K562 (cell line): Measurements from ENCODE around the gene ANAPC16. TPM values are rescaled to one million over a fixed set of nuclear protein-coding genes. Genes with fewer than 3 reads are reported as not detected.
A peak's percentile ranks its signal among the peaks of the same experiment; 100 is the strongest.

ENCODE experiments used
- HEY1 ChIP-seq: fragments of 250-450 bp; sonication (Bioruptor Pico); IDR thresholded peaks from 2 replicates; pipeline ENCODE4 v1.5.0; 2020; ENCODE audit warnings: mild to moderate bottlenecking, moderate library complexity, borderline replicate concordance
- HSF4 ChIP-seq: fragments of 250-450 bp; sonication (Bioruptor Pico); IDR thresholded peaks from 2 replicates; pipeline ENCODE4 v2.1.2; 2022; ENCODE audit warnings: mild to moderate bottlenecking, moderate library complexity, borderline replicate concordance
- IFI16 ChIP-seq: fragments of 250-450 bp; sonication (Bioruptor Pico); IDR thresholded peaks from 2 replicates; pipeline ENCODE4 v2.1.2; 2022; ENCODE audit warnings: mild to moderate bottlenecking, inconsistent platforms
- JUND ChIP-seq, 2 experiments: IDR thresholded peaks; 2 replicates in 1 of 2; 3 replicates in 1 of 2; pipeline ENCODE4 v1.6.1; 2011; ENCODE audit warnings: borderline replicate concordance in 2 of 2, low read depth in 2 of 2, low read length in 2 of 2, improper control_type of control experiment in 1 of 2, missing biosample characterization in 1 of 2, missing genetic modification characterization in 1 of 2, missing genetic modification reagents in 1 of 2
- NCOA1 ChIP-seq: fragments of 450-650 bp; IDR thresholded peaks from 2 replicates; pipeline ENCODE4 v1.6.1; 2016; ENCODE audit warnings: low read depth
- PHB2 ChIP-seq: fragments of 450-650 bp; IDR thresholded peaks from 2 replicates; pipeline ENCODE4 v1.6.1; 2017; ENCODE audit warnings: low read depth
- PML ChIP-seq: IDR thresholded peaks from 2 replicates; pipeline ENCODE4 v1.6.1; 2012; ENCODE audit warnings: low read length, inconsistent platforms
- PPARD ChIP-seq: fragments of 250-450 bp; sonication (Bioruptor Pico); IDR thresholded peaks from 2 replicates; pipeline ENCODE4 v1.8.0; 2022; ENCODE audit warnings: inconsistent platforms, mild to moderate bottlenecking, moderate library complexity
- SP2 ChIP-seq: IDR thresholded peaks from 2 replicates; pipeline ENCODE4 v1.6.1; 2011; ENCODE audit warnings: mild to moderate bottlenecking, low read depth, low read length, moderate library complexity; ENCODE audit not compliant: poor library complexity, severe bottlenecking; ENCODE audit errors: extremely low read depth
- TAF15 ChIP-seq: fragments of 200-400 bp; formaldehyde crosslinking; IDR thresholded peaks from 2 replicates; pipeline ENCODE4 v1.6.1; 2017; ENCODE audit warnings: mild to moderate bottlenecking, low read depth, low read length, moderate library complexity
- TCF3 ChIP-seq: sonication (generic); formaldehyde crosslinking; IDR thresholded peaks from 2 replicates; pipeline ENCODE4 v1.4.0; 2020; ENCODE audit warnings: mild to moderate bottlenecking, missing genetic modification reagents
- TCF7 ChIP-seq: sonication (generic); IDR thresholded peaks from 2 replicates; pipeline ENCODE4 v1.6.1; 2016; ENCODE audit warnings: antibody characterized with exemption, borderline replicate concordance
- TFAP4 ChIP-seq: sonication (generic); formaldehyde crosslinking; IDR thresholded peaks from 2 replicates; pipeline ENCODE4 v1.8.0; 2022; ENCODE audit warnings: missing genetic modification reagents, mild to moderate bottlenecking, moderate library complexity, borderline replicate concordance
- ZNF165 ChIP-seq: fragments of 250-450 bp; sonication (Bioruptor Pico); IDR thresholded peaks from 2 replicates; pipeline ENCODE4 v1.4.0; 2020; ENCODE audit warnings: borderline replicate concordance
- ZNF212 ChIP-seq: fragments of 450-650 bp; formaldehyde crosslinking; IDR thresholded peaks from 2 replicates; pipeline ENCODE4 v1.4.0; 2020; ENCODE audit warnings: mild to moderate bottlenecking
- ZNF431 ChIP-seq: sonication (generic); formaldehyde crosslinking; IDR thresholded peaks from 2 replicates; pipeline ENCODE4 v1.8.0; 2022; ENCODE audit warnings: mild to moderate bottlenecking, missing genetic modification reagents
- ZNF668 ChIP-seq: fragments of 250-450 bp; sonication (Bioruptor Pico); IDR thresholded peaks from 2 replicates; pipeline ENCODE4 v1.8.0; 2022; ENCODE audit warnings: mild to moderate bottlenecking, inconsistent platforms
- polyA plus RNA-seq, 8 experiments: library from polyadenylated mRNA; depleted of rRNA in 4 of 8; stranded (reverse) in 5 of 8; unstranded in 3 of 8; fragments of >200 nt; fragmentation: Nextera tagmentation in 2 of 8; fragmentation: Illumina TruSeq in 1 of 8; extraction: Ambion mirVana in 2 of 8; extraction: Trizol in 1 of 8; gene quantifications; 2 replicates each; pipeline versions ENCODE4 v1.2.1 to v1.2.3, GENCODE V29; 2011 to 2014; ENCODE audit warnings: inconsistent platforms in 1 of 8, missing spikeins in 1 of 8
- total RNA-seq, 7 experiments: library from RNA; depleted of rRNA in 6 of 7; stranded (reverse); fragments of >200 nt in 6 of 7; fragmentation: Illumina TruSeq in 2 of 7; extraction: Trizol in 2 of 7; gene quantifications; 2 replicates each; pipeline versions ENCODE4 v1.2.1 to v1.2.3, GENCODE V29; 2011 to 2021; ENCODE audit warnings: low replicate concordance in 1 of 7
- TF ChIP-seq, protein P1 (sequence below), 3 experiments: fragments of 200-800 bp in 1 of 3; fragments of 250-450 bp in 1 of 3; fragments of 450-650 bp in 1 of 3; sonication (Bioruptor Pico) in 1 of 3; sonication (Bioruptor generic) in 1 of 3; formaldehyde crosslinking in 1 of 3; IDR thresholded peaks; 2 replicates each; pipeline versions ENCODE4 v1.6.1 to v1.8.0; 2016 to 2022; ENCODE audit warnings: mild to moderate bottlenecking in 2 of 3, missing genetic modification characterization in 2 of 3, missing compliant biosample characterization in 1 of 3, moderate library complexity in 1 of 3
- TF ChIP-seq, protein P2 (sequence below): fragments of 450-650 bp; formaldehyde crosslinking; IDR thresholded peaks from 2 replicates; pipeline ENCODE4 v1.4.0; 2020; ENCODE audit warnings: mild to moderate bottlenecking, moderate library complexity
- TF ChIP-seq, protein P3 (sequence below): fragments of 450-650 bp; IDR thresholded peaks from 2 replicates; pipeline ENCODE4 v1.6.1; 2014; ENCODE audit warnings: low read depth, mild to moderate bottlenecking, moderate library complexity, borderline replicate concordance

ANAPC16 gene
- total and polyA plus RNA-seq, 9 of the 15 experiments (the other 6 are each of a cell fraction or from before 2014, with no cell fraction given), result 42.6 to 208 (median 108) TPM

- TF ChIP-seq TCF7 (0 out of 2 replicates have a peak, but pooled peaks have one; percentile 16), ZNF165 (no peak), ZNF212 (CRISPR knock-in tag) (0 out of 2 replicates have a peak, but pooled peaks have one; percentile 77), ZNF431 (CRISPR knock-in tag) (no peak; the same call in 1 of the 2 replicates), IFI16 (CRISPR knock-in tag) (no peak), PPARD (no peak), SP2 (no peak), TFAP4 (CRISPR knock-in tag) (peak; percentile 63), TCF3 (CRISPR knock-in tag) (no peak; the same call in 1 of the 2 replicates), TAF15 (no peak), JUND (IDR thresholded peaks at IDR 0.05; ENCODE audit: borderline replicate concordance, low read depth, low read length) (no peak), JUND (tag; IDR thresholded peaks at IDR 0.05; ENCODE audit: borderline replicate concordance, low read depth, low read length) (no peak), PML (peak; percentile 60; the same call in 1 of the 2 replicates), HSF4 (CRISPR knock-in tag) (no peak), PHB2 (no peak), HEY1 (no peak), NCOA1 (no peak), ZNF668 (CRISPR knock-in tag) (peak; percentile 61; the same call in 1 of the 2 replicates)
- TF ChIP-seq, protein P1, sequence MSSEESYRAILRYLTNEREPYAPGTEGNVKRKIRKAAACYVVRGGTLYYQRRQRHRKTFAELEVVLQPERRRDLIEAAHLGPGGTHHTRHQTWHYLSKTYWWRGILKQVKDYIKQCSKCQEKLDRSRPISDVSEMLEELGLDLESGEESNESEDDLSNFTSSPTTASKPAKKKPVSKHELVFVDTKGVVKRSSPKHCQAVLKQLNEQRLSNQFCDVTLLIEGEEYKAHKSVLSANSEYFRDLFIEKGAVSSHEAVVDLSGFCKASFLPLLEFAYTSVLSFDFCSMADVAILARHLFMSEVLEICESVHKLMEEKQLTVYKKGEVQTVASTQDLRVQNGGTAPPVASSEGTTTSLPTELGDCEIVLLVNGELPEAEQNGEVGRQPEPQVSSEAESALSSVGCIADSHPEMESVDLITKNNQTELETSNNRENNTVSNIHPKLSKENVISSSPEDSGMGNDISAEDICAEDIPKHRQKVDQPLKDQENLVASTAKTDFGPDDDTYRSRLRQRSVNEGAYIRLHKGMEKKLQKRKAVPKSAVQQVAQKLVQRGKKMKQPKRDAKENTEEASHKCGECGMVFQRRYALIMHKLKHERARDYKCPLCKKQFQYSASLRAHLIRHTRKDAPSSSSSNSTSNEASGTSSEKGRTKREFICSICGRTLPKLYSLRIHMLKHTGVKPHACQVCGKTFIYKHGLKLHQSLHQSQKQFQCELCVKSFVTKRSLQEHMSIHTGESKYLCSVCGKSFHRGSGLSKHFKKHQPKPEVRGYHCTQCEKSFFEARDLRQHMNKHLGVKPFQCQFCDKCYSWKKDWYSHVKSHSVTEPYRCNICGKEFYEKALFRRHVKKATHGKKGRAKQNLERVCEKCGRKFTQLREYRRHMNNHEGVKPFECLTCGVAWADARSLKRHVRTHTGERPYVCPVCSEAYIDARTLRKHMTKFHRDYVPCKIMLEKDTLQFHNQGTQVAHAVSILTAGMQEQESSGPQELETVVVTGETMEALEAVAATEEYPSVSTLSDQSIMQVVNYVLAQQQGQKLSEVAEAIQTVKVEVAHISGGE (CRISPR knock-in tag; IDR thresholded peaks at IDR 0.05), result no peak
- TF ChIP-seq, protein P2, sequence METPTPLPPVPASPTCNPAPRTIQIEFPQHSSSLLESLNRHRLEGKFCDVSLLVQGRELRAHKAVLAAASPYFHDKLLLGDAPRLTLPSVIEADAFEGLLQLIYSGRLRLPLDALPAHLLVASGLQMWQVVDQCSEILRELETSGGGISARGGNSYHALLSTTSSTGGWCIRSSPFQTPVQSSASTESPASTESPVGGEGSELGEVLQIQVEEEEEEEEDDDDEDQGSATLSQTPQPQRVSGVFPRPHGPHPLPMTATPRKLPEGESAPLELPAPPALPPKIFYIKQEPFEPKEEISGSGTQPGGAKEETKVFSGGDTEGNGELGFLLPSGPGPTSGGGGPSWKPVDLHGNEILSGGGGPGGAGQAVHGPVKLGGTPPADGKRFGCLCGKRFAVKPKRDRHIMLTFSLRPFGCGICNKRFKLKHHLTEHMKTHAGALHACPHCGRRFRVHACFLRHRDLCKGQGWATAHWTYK (CRISPR knock-in tag), result no peak
- TF ChIP-seq, protein P3, sequence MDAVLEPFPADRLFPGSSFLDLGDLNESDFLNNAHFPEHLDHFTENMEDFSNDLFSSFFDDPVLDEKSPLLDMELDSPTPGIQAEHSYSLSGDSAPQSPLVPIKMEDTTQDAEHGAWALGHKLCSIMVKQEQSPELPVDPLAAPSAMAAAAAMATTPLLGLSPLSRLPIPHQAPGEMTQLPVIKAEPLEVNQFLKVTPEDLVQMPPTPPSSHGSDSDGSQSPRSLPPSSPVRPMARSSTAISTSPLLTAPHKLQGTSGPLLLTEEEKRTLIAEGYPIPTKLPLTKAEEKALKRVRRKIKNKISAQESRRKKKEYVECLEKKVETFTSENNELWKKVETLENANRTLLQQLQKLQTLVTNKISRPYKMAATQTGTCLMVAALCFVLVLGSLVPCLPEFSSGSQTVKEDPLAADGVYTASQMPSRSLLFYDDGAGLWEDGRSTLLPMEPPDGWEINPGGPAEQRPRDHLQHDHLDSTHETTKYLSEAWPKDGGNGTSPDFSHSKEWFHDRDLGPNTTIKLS, result no peak
Measured at GRCh38 chr10:72275351-72276012, 59.7 kb downstream of the ANAPC16 start (continued).
